HAP-1 (cell line): ENCODE data around the gene PRCP.
A peak's percentile ranks its signal among the peaks of the same experiment; 100 is the strongest.

Source experiments
- DNase-seq, 2 experiments: peaks; one replicate each; pipeline ENCODE4 v3.0.0-alpha.2; 2016 to 2020; ENCODE audit warnings: low spot score in 2 of 2
- H3K27me3 ChIP-seq: fragments of 250-450 bp; sonication (Bioruptor Pico); 2 replicates; pipeline ENCODE4 v1.5.1; 2020; ENCODE audit warnings: low read depth, mild to moderate bottlenecking, moderate library complexity
- H3K36me3 ChIP-seq: fragments of 250-450 bp; sonication (Bioruptor Pico); replicated peaks from 2 replicates; pipeline ENCODE4 v1.5.1; 2020; ENCODE audit warnings: mild to moderate bottlenecking
- H3K4me1 ChIP-seq: fragments of 250-450 bp; sonication (Bioruptor Pico); 2 replicates; pipeline ENCODE4 v1.5.1; 2020; ENCODE audit warnings: mild to moderate bottlenecking
- H3K4me3 ChIP-seq: fragments of 250-450 bp; sonication (Bioruptor Pico); 2 replicates; pipeline ENCODE4 v1.5.1; 2020; ENCODE audit warnings: mild to moderate bottlenecking, moderate library complexity
- H3K9me3 ChIP-seq: fragments of 250-450 bp; sonication (Bioruptor Pico); 2 replicates; pipeline ENCODE4 v1.5.1; 2020; ENCODE audit warnings: mild to moderate bottlenecking, moderate library complexity
- in situ Hi-C: fragments of 300-500 bp; cut with MboI; formaldehyde crosslinking; loops from 3 replicates; pipeline ENCODE4 v1.14.3; 2020; ENCODE audit warnings: low sequenced_read_pairs, inconsistent platforms, mixed read lengths

Gene PRCP

GRCh38 chr11:82792822-82793569 is 107.2 kb downstream of the PRCP start:
- H3K9me3 ChIP-seq, result no peaks in the 10 kb centered on the region

GRCh38 chr11:82792319-82792718 is 107.9 kb downstream of the PRCP start:
- no peak for DNase-seq
- H3K9me3 ChIP-seq, result no peaks in the 10 kb centered on the region
- no peaks in the 10 kb centered on the region; the same call in 1 of the 2 replicates for H3K27me3 ChIP-seq
- H3K36me3 ChIP-seq, result no peaks in the 10 kb centered on the region
- H3K4me3 ChIP-seq, result no peak overlapping the region
- no peaks in the 10 kb centered on the region for H3K4me1 ChIP-seq
- in situ Hi-C loops, result no loop called here

More at GRCh38 chr11:82792822-82793569, 107.2 kb downstream of the PRCP start:
- Histone ChIP-seq H3K4me3 (no peak overlapping the region), H3K27me3 (peaks cover 6% of the 10 kb centered on the region; the same call in 1 of the 2 replicates), H3K4me1 (no peaks in the 10 kb centered on the region), H3K36me3 (no peaks in the 10 kb centered on the region)
- DNase-seq, result no peak
- in situ Hi-C loops, result no loop called here

GRCh38 chr11:82791779-82792178 is 108.5 kb downstream of the PRCP start:
- Histone ChIP-seq H3K36me3 (no peaks in the 10 kb centered on the region), H3K27me3 (peaks cover under 1% of the 10 kb centered on the region; the same call in 1 of the 2 replicates), H3K9me3 (no peaks in the 10 kb centered on the region), H3K4me1 (no peaks in the 10 kb centered on the region), H3K4me3 (no peak overlapping the region)
- in situ Hi-C loops, result no loop called here
- no peak for DNase-seq

- H3K4me1 ChIP-seq, result no peaks in the 10 kb centered on the region
- no peaks in the 10 kb centered on the region for H3K36me3 ChIP-seq
- in situ Hi-C loops, result no loop called here
- no peaks in the 10 kb centered on the region for H3K9me3 ChIP-seq
- no peak overlapping the region for H3K4me3 ChIP-seq
- peaks cover 2% of the 10 kb centered on the region for H3K27me3 ChIP-seq
- no peak for DNase-seq
Measured at GRCh38 chr11:82790723-82791484, 109.3 kb downstream of the PRCP start.

GRCh38 chr11:82787981-82788380 is 112.2 kb downstream of the PRCP start:
- peaks cover 2% of the 10 kb centered on the region for H3K27me3 ChIP-seq
- no peak for DNase-seq
- in situ Hi-C loops, result no loop called here
- H3K4me1 ChIP-seq, result no peaks in the 10 kb centered on the region
- no peak overlapping the region for H3K4me3 ChIP-seq
- H3K9me3 ChIP-seq, result no peaks in the 10 kb centered on the region
- H3K36me3 ChIP-seq, result no peaks in the 10 kb centered on the region

- DNase-seq, result no peak
- H3K36me3 ChIP-seq, result no peaks in the 10 kb centered on the region
- in situ Hi-C loops, result no loop called here
- H3K9me3 ChIP-seq, result no peaks in the 10 kb centered on the region
- H3K27me3 ChIP-seq, result peaks cover 2% of the 10 kb centered on the region
- no peaks in the 10 kb centered on the region for H3K4me1 ChIP-seq
- no peak overlapping the region for H3K4me3 ChIP-seq
Measured at GRCh38 chr11:82786836-82787235, 113.4 kb downstream of the PRCP start.

DNA sequence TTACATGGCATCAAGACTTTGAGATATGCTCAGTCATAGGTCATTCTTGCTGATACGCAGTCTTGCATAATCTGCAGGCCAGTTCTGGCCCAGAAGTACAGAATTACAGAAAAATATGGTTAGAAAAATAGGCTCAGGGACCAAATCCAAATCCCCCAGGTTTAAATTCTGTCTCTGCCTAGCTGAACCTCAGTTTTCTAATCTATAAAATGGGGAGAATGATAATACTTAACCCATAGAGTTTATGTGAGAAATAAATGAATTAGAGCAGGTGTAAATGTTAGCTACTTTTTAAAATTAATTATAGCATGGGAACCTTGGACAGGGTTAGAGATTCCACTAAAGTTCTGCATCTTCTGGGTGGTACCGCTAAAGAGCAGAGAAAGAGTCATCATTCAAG is 114.2 kb downstream of the PRCP start:
- Histone ChIP-seq H3K4me1 (no peaks in the 10 kb centered on the region), H3K36me3 (no peaks in the 10 kb centered on the region), H3K9me3 (no peaks in the 10 kb centered on the region), H3K4me3 (no peak overlapping the region), H3K27me3 (peaks cover 2% of the 10 kb centered on the region)
- DNase-seq, result no peak
- in situ Hi-C loops, result no loop called here

DNA sequence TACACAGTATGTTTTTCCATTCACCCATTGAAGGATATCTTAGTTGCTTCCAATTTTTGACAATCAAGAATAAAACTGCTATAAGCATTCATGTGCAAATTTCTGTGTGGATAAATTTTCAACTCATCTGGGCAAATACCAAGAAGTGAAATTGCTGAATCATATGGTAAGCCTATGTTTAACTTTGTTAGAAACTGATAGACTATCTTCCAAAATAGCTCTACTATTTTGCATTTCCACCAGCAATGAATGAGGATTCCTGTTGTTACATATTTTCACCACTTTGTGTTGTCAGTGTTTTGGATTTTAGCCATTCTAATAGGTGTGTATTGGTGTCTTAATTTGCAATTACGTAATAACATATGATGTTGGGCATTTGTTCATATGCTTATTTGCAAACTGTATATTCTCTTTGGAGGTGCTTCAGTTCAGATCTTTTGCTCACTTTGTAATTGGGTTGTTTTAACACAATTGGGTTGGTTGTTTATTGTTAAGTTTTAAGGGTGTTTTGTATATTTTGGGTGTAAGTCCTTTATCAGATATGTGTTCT is 117.3 kb downstream of the PRCP start:
- peaks cover 10% of the 10 kb centered on the region for H3K27me3 ChIP-seq
- no peak overlapping the region for H3K4me3 ChIP-seq
- no peaks in the 10 kb centered on the region for H3K9me3 ChIP-seq
- in situ Hi-C loops, result no loop called here
- no peaks in the 10 kb centered on the region for H3K36me3 ChIP-seq
- DNase-seq, result no peak
- no peaks in the 10 kb centered on the region for H3K4me1 ChIP-seq

GRCh38 chr11:82778776-82779175 is 121.5 kb downstream of the PRCP start:
- no peak for DNase-seq
- H3K27me3 ChIP-seq, result peaks cover 10% of the 10 kb centered on the region
- no peaks in the 10 kb centered on the region for H3K4me1 ChIP-seq
- H3K4me3 ChIP-seq, result no peak overlapping the region
- in situ Hi-C loops, result no loop called here
- no peaks in the 10 kb centered on the region for H3K9me3 ChIP-seq
- no peaks in the 10 kb centered on the region for H3K36me3 ChIP-seq

DNA sequence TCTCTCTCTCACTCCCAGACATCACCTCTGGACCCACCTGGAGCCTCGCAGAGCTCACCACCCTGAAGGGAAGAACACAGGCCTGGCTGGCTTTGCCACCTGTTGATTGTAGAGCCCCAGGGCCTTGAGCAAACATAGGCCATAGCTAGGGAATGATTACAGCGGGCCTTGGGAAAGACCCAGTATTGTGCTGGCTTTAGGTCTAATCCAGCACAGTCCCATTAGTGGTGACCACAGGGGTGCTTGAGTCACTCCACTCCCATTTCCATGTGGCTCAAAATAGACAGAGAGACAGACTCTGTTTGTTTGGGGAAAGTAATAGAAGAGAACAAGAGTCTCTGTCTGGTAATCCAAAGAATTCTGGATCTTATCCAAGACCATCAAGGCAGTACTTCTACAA is 123.9 kb downstream of the PRCP start:
- in situ Hi-C loops, result no loop called here
- DNase-seq, result no peak
- Histone ChIP-seq H3K4me1 (no peaks in the 10 kb centered on the region), H3K4me3 (no peak overlapping the region), H3K36me3 (no peaks in the 10 kb centered on the region), H3K27me3 (peaks cover 14% of the 10 kb centered on the region), H3K9me3 (no peaks in the 10 kb centered on the region)

DNA sequence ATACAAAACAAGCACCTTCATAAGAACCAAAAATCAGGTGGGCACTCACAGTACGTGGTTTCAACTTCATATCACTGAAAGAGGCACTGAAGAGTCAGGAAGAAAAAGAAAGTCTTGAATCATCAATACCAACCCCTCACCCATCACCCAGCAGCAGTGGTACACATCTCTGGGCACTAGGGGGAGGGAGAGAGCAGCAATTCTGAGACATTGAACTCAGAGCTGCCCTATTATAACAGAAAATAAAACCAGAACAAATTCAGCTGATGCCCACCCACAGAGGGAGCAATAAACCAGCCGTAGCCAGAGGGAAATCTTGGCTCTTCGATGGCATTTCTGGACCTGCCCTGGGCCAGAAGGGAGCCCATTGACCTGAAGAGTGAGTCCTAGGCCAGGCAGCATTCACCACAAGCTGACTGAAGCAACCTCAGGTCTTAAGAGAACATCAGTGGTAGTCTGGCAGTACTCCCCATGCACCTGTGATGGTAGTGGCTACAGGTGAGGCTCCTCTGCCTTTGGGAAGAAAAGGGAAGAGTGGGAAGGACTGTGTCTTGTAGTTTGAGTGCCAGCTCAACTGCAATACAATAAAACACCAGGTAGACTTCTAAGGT is 124.4 kb downstream of the PRCP start:
- peak; percentile 56 to 81 for DNase-seq
- no peaks in the 10 kb centered on the region for H3K9me3 ChIP-seq
- no peaks in the 10 kb centered on the region for H3K36me3 ChIP-seq
- H3K4me3 ChIP-seq, result no peak overlapping the region
- peaks cover 14% of the 10 kb centered on the region for H3K27me3 ChIP-seq
- no peaks in the 10 kb centered on the region for H3K4me1 ChIP-seq
- in situ Hi-C loops, result no loop called here

DNA sequence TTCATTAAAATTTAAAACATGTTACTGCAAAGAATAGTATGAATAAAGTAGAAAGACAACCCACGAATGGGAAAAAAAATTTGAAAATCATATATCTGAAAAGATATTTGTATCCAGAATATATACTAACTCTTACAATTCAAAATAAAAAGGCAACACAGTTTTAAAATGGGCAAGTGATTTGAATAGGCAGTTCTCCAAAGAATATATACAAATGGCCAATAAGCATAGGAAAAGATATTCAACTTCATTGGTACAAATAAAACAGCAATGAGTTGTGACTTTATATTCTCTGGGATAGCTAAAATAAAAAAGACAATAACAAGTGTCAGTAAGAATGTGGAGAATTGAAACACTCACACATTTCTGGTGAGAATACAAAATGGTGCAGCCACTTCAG is 125.0 kb downstream of the PRCP start:
- Histone ChIP-seq H3K9me3 (no peaks in the 10 kb centered on the region), H3K4me3 (no peak overlapping the region), H3K4me1 (no peaks in the 10 kb centered on the region), H3K36me3 (no peaks in the 10 kb centered on the region), H3K27me3 (peaks cover 14% of the 10 kb centered on the region)
- DNase-seq, result no peak
- in situ Hi-C loops, result no loop called here
